NCI-H446 (cell line): ENCODE measurements around the gene PRKAG3.
A peak's percentile ranks its signal among the peaks of the same experiment; 100 is the strongest.
"Not testable (repeated sequence)": the region's sequence is repeated elsewhere in the genome, so short reads cannot be mapped to it uniquely, and the experiment has no call there.

Experiments used
- DNase-seq, 2 experiments: peaks; one replicate each; lab custom pipeline; 2025; lab: John Stamatoyannopoulos, UW

PRKAG3 gene

GRCh38 chr2:218861645-218862318 lies 30.2 kb upstream of the PRKAG3 start:
- no peak for DNase-seq

GRCh38 chr2:218860950-218861381 lies 29.4 kb upstream of the PRKAG3 start:
- DNase-seq: peak; percentile 48 to 85

GRCh38 chr2:218859988-218860831 lies 28.6 kb upstream of the PRKAG3 start:
- DNase-seq: no peak

- DNase-seq: no peak
These were observed 28.0 kb upstream of the PRKAG3 start, which contains the start of gene WNT6 for GRCh38 chr2:218859556-218859987. TSS of gene WNT6 (plus strand) at chr2:218859805. CDS start at chr2:218860038, 233 bp downstream.

GRCh38 chr2:218858671-218859555 lies 27.3 kb upstream of the PRKAG3 start:
- no peak for DNase-seq

GRCh38 chr2:218858138-218858445 lies 26.5 kb upstream of the PRKAG3 start:
- no peak for DNase-seq

GRCh38 chr2:218857371-218858137 lies 26.0 kb upstream of the PRKAG3 start:
- DNase-seq: no peak

- no peak for DNase-seq
These were observed 25.3 kb upstream of the PRKAG3 start for GRCh38 chr2:218856896-218857243.

- DNase-seq: no peak
These were observed 24.7 kb upstream of the PRKAG3 start for GRCh38 chr2:218856167-218856895.

- DNase-seq: no peak
These were observed 23.9 kb upstream of the PRKAG3 start for GRCh38 chr2:218855305-218856166.

- no peak for DNase-seq
These were observed 23.3 kb upstream of the PRKAG3 start for GRCh38 chr2:218854860-218855259.

GRCh38 chr2:218853766-218854165 lies 22.2 kb upstream of the PRKAG3 start:
- peak in 1 of 2 experiments; percentile 29 for DNase-seq

- peak in 1 of 2 experiments; percentile 62 for DNase-seq
These were observed 21.5 kb upstream of the PRKAG3 start for GRCh38 chr2:218852911-218853667.

- DNase-seq: no peak
These were observed 19.7 kb upstream of the PRKAG3 start for GRCh38 chr2:218851286-218851685.

GRCh38 chr2:218850796-218851195 lies 19.2 kb upstream of the PRKAG3 start:
- no peak for DNase-seq

- DNase-seq: no peak
These were observed 18.1 kb upstream of the PRKAG3 start for GRCh38 chr2:218849721-218850120.

- DNase-seq: not testable (repeated sequence)
These were observed 15.4 kb upstream of the PRKAG3 start for GRCh38 chr2:218846963-218847362.

GRCh38 chr2:218844334-218844733 lies 12.7 kb upstream of the PRKAG3 start:
- DNase-seq: not testable (repeated sequence)

- no peak for DNase-seq
These were observed 8.3 kb upstream of the PRKAG3 start for GRCh38 chr2:218839888-218840287.
